ENCODE measurements around the gene LIG3. TPM values are rescaled to one million over a fixed set of nuclear protein-coding genes. Genes with fewer than 3 reads are reported as not detected.

Gene LIG3
- total and polyA plus RNA-seq, 2 experiments from 2014 or later, result 16.4 to 119 TPM

- Histone ChIP-seq H2AFZ (no peak overlapping the region), H4K20me1 (replicated peaks; ENCODE audit: insufficient read depth) (no peaks in the 10 kb centered on the region), H3K9me2 (ENCODE audit: insufficient read depth) (no peaks in the 10 kb centered on the region), H3K36me3 (ENCODE audit: insufficient read depth) (no peaks in the 10 kb centered on the region), H3K4me2 (no peak overlapping the region), H3K27ac (ENCODE audit: low read depth) (no peak overlapping the region), H3K4me1 (ENCODE audit: insufficient read depth) (0 out of 2 replicates have a peak, but pooled peaks cover 2% of the 10 kb centered on the region), H3K27me3 (ENCODE audit: insufficient read depth) (no peaks in the 10 kb centered on the region), H3K79me2 (replicated peaks; ENCODE audit: insufficient read depth) (no peaks in the 10 kb centered on the region), H3K4me3 (no peak overlapping the region), H3F3A (replicated peaks; ENCODE audit: low read depth) (0 out of 2 replicates have a peak, but pooled peaks cover 3% of the 10 kb centered on the region)
- DNase-seq (ENCODE audit: low spot score), result no peak
- ATAC-seq, result no peak
- no peak overlapping the region; the same call in 1 of the 2 replicates for H3K27ac Mint-ChIP-seq
- H3K36me3 Mint-ChIP-seq (ENCODE audit: low read depth), result 0 out of 3 replicates have a peak, but pooled peaks cover 3% of the 10 kb centered on the region
- no peak for TF ChIP-seq CREB1 (CRISPR knock-in tag; IDR thresholded peaks at IDR 0.05; ENCODE audit: low read depth)
- no peak for TF ChIP-seq POLR2AphosphoS5 (IDR thresholded peaks at IDR 0.05; ENCODE audit: low read depth)
- TF ChIP-seq, protein P1, sequence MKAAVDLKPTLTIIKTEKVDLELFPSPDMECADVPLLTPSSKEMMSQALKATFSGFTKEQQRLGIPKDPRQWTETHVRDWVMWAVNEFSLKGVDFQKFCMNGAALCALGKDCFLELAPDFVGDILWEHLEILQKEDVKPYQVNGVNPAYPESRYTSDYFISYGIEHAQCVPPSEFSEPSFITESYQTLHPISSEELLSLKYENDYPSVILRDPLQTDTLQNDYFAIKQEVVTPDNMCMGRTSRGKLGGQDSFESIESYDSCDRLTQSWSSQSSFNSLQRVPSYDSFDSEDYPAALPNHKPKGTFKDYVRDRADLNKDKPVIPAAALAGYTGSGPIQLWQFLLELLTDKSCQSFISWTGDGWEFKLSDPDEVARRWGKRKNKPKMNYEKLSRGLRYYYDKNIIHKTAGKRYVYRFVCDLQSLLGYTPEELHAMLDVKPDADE (IDR thresholded peaks at IDR 0.05), result no peak
- no peak overlapping the region for H3K4me3 Mint-ChIP-seq
- H3K27me3 Mint-ChIP-seq (ENCODE audit: insufficient read depth, low read depth, poor library complexity), result peaks cover 2% of the 10 kb centered on the region
- no peaks in the 10 kb centered on the region for H3K9me3 Mint-ChIP-seq
- peaks cover 11% of the 10 kb centered on the region for H3K4me1 Mint-ChIP-seq
These were observed 66.5 kb downstream of the LIG3 start for GRCh38 chr17:35046740-35047283.

DNA sequence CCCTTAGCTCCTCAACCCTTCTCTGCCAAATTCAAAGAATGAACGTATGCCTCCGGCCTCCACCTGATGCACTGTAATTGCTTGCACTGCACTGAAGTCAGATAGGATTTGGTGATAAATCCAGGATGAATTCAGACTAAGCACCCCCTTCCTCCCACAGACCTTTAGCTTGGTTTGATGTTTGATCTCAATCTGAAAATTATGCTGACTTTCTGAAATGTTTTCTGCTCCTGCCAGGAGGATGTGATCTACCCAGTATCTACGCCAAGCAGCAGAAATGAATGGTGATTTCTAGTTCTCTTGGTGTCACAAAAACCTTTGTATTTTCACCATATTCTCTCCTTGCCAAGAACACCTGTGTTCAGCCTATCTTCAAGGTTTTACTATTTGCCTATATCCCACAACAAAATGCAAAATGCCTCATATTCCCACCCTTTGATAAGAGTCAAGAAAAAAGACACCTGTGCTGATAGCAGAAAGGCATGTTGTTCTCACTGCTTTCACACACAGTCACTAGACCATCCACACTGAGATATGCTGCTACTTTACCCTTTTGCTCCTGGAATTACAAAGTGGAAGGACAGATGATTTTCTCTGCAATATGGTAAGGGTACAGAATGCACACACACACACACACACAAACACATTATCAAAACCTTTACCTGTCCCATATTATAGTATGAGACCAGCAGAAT is 68.5 kb downstream of the LIG3 start:
- no peaks in the 10 kb centered on the region for H3K79me2 ChIP-seq (replicated peaks; ENCODE audit: insufficient read depth)
- no peak overlapping the region for H2AFZ ChIP-seq
- H3K4me1 Mint-ChIP-seq, result peaks cover 22% of the 10 kb centered on the region
- no peak overlapping the region for H3K4me3 ChIP-seq
- peaks cover 6% of the 10 kb centered on the region; the same call in 1 of the 2 replicates for H3K4me1 ChIP-seq (ENCODE audit: insufficient read depth)
- H3K9me2 ChIP-seq (ENCODE audit: insufficient read depth), result no peaks in the 10 kb centered on the region
- no peak overlapping the region for H3K4me3 Mint-ChIP-seq
- DNase-seq (ENCODE audit: low spot score), result no peak
- H3K4me2 ChIP-seq, result no peak overlapping the region
- 0 out of 2 replicates have a peak overlapping the region, but pooled peaks have one; percentile 39 for H3K27ac ChIP-seq (ENCODE audit: low read depth)
- no peaks in the 10 kb centered on the region for H3K36me3 ChIP-seq (ENCODE audit: insufficient read depth)
- peak overlapping the region; percentile 27; the same call in 1 of the 2 replicates for H3K27ac Mint-ChIP-seq
- 0 out of 2 replicates have a peak, but pooled peaks cover 3% of the 10 kb centered on the region for H3F3A ChIP-seq (replicated peaks; ENCODE audit: low read depth)
- no peaks in the 10 kb centered on the region for H3K27me3 ChIP-seq (ENCODE audit: insufficient read depth)
- no peaks in the 10 kb centered on the region for H3K9me3 Mint-ChIP-seq
- H4K20me1 ChIP-seq (replicated peaks; ENCODE audit: insufficient read depth), result no peaks in the 10 kb centered on the region; the same call in 1 of the 2 replicates
- ATAC-seq, result no peak
- H3K27me3 Mint-ChIP-seq (ENCODE audit: insufficient read depth, low read depth, poor library complexity), result peaks cover 2% of the 10 kb centered on the region
- H3K36me3 Mint-ChIP-seq (ENCODE audit: low read depth), result 0 out of 3 replicates have a peak, but pooled peaks cover 3% of the 10 kb centered on the region
- TF ChIP-seq JUNB (IDR thresholded peaks at IDR 0.05; ENCODE audit: unreplicated experiment) (no peak), ZNF331 (CRISPR knock-in tag; IDR thresholded peaks at IDR 0.05; ENCODE audit: low read depth) (no peak), CTCF (conservative IDR thresholded peaks at IDR 0.05; ENCODE audit: low read depth in 2 of 2) (no peak), REST (IDR thresholded peaks at IDR 0.05; ENCODE audit: unreplicated experiment) (no peak), ZNF114 (CRISPR knock-in tag; IDR thresholded peaks at IDR 0.05) (no peak), STAT1 (IDR thresholded peaks at IDR 0.05; ENCODE audit: unreplicated experiment) (no peak), CREB1 (CRISPR knock-in tag; IDR thresholded peaks at IDR 0.05; ENCODE audit: low read depth) (no peak)
- TF ChIP-seq, protein P1 (IDR thresholded peaks at IDR 0.05), result no peak
